Measurements from ENCODE around the gene PIK3C2B. TPM values are rescaled to one million over a fixed set of nuclear protein-coding genes. Genes with fewer than 3 reads are reported as not detected.
"Not testable (repeated sequence)": the region's sequence is repeated elsewhere in the genome, so short reads cannot be mapped to it uniquely, and the experiment has no call there.

The PIK3C2B gene
- total RNA-seq, 1 experiment from 2014 or later, result 19.1 TPM

DNA sequence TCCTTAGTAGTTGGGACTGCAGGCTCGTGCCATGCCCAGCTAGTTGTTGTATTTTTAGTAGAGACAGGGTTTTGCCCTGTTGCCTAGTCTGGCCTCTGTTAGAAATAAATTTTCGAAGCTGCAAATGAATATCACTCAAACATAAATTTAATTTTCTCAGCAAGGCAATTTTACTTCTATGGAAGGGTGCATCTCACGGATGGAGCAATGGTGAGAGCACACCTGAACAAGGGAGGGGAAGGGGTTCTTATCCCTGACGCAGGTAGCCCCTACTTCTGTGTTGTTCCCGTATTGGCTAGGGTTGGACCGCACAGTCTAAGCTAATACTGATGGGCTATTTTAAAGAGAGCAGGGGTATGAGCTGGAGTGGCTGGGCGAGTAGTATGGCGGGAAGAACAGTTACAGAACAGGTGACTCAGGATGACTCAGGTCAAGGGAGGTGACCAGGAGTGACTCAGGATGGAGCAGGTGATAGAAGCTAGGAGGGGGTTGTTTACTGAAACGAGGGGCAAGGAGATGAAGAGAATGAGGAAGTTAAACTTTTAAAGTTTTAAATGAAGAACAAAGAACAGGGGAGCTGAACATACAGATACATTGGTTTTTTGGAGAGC, 29.1 kb upstream of the PIK3C2B start:
- TF ChIP-seq SIN3A (IDR thresholded peaks at IDR 0.05; ENCODE audit: borderline replicate concordance, insufficient read depth, low read depth, low read length), result no peak
- no TSS peak for BruUV-seq (replicated peaks)
- POLR2A ChIA-PET, result no interaction called here
- intact Hi-C loops (cut with micrococcal nuclease; ENCODE audit: unreplicated experiment) (no loop called here), in situ Hi-C loops (cut with HindIII; ENCODE audit: low pct_unique_long_range_greater_than_20kb, low sequenced_read_pairs) (no loop called here)
- no peak overlapping the region for H3K27ac ChIP-seq (ENCODE audit: low read length)
- no peak for DNase-seq (ENCODE audit: low read depth, low spot score)
- CTCF ChIA-PET, result no interaction called here
- H3K4me1 ChIP-seq (ENCODE audit: control insufficient read depth, insufficient read depth, low read length), result 0 out of 2 replicates have a peak, but pooled peaks cover 2% of the 10 kb centered on the region
- H3K27me3 ChIP-seq (ENCODE audit: control insufficient read depth, insufficient read depth, low read length), result no peaks in the 10 kb centered on the region
- ATAC-seq, result peak; percentile 65; the same call in 1 of the 2 replicates
- no peak overlapping the region for H3K4me3 ChIP-seq (ENCODE audit: low read depth in 2 of 2, low read length in 2 of 2)
- H3K9me3 ChIP-seq (ENCODE audit: control insufficient read depth, insufficient read depth, low read depth, low read length), result peaks cover 3% of the 10 kb centered on the region; the same call in 1 of the 2 replicates
- peaks cover 8% of the 10 kb centered on the region for H3K36me3 ChIP-seq (ENCODE audit: control insufficient read depth, insufficient read depth, low read length)

- ATAC-seq; H3K4me1 ChIP-seq (ENCODE audit: control insufficient read depth, insufficient read depth, low read length); H3K9me3 ChIP-seq (ENCODE audit: control insufficient read depth, insufficient read depth, low read depth, low read length); intact Hi-C loops (cut with micrococcal nuclease; ENCODE audit: unreplicated experiment); DNase-seq (ENCODE audit: low read depth, low spot score); H3K4me3 ChIP-seq (ENCODE audit: low read depth in 2 of 2, low read length in 2 of 2); POLR2A ChIA-PET; CTCF ChIA-PET; BruUV-seq (replicated peaks); H3K27me3 ChIP-seq (ENCODE audit: control insufficient read depth, insufficient read depth, low read length); H3K36me3 ChIP-seq (ENCODE audit: control insufficient read depth, insufficient read depth, low read length); in situ Hi-C loops (cut with HindIII; ENCODE audit: low pct_unique_long_range_greater_than_20kb, low sequenced_read_pairs); H3K27ac ChIP-seq (ENCODE audit: low read length): not testable (repeated sequence)
These were observed 27.4 kb upstream of the PIK3C2B start for GRCh38 chr1:204521941-204522521.

DNA sequence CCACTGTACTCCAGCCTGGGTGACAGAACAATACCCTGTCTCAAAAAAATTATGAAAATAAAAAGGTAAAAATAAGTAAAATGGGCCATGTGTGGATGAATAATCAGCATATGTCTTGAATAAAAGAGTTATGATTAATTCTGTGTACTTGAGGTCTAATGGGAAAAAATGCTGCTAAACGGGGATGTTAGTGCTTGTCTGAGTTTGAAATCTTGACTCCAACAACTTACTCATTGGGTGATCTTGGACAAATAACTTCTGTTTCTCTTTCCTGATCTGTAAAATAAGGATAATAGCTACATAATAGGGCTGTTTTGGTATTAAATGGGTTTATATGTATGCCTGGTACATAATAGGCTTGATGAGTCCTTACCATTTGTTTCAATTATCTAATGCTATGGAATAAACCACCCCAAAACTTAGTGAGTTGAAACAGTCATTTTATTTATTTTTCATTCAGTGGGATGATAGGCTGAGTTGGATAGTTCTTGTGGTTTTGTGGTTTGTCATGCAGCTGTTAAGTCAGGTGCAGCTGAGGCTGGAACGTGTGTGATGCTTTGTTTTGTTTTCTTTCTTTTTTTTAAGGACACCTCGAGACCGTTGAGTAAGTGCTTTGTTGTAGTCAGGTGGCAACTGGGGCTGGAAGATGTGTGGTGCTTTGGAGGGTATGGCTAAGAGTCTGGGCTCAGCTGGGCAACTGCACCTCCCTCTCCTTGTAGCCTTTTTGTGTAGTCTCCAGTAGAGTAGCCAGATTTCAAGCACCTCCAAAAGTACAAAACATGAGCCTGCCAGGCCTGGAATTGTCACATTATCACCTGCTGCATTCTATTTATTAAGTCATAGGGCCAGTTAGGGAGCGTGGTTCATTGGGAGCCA, 26.5 kb upstream of the PIK3C2B start:
- TF ChIP-seq REST (IDR thresholded peaks at IDR 0.05; ENCODE audit: insufficient read depth in 1 of 2, low read depth in 2 of 2, low read length in 1 of 2) (no peak), POLR2AphosphoS5 (IDR thresholded peaks at IDR 0.05; ENCODE audit: low read depth, low read length) (0 out of 2 replicates have a peak, but pooled peaks have one; percentile 23)
- Histone ChIP-seq H3K27me3 (ENCODE audit: control insufficient read depth, insufficient read depth, low read length) (no peaks in the 10 kb centered on the region), H3K36me3 (ENCODE audit: control insufficient read depth, insufficient read depth, low read length) (0 out of 2 replicates have a peak, but pooled peaks cover 3% of the 10 kb centered on the region), H3K4me1 (ENCODE audit: control insufficient read depth, insufficient read depth, low read length) (0 out of 2 replicates have a peak, but pooled peaks cover 2% of the 10 kb centered on the region), H3K27ac (ENCODE audit: low read length) (no peak overlapping the region), H3K4me3 (ENCODE audit: low read depth in 2 of 2, low read length in 2 of 2) (no peak overlapping the region), H3K9me3 (ENCODE audit: control insufficient read depth, insufficient read depth, low read depth, low read length) (peaks cover 3% of the 10 kb centered on the region; the same call in 1 of the 2 replicates)
- intact Hi-C loops (cut with micrococcal nuclease; ENCODE audit: unreplicated experiment) (no loop called here), in situ Hi-C loops (cut with HindIII; ENCODE audit: low pct_unique_long_range_greater_than_20kb, low sequenced_read_pairs) (no loop called here)
- CTCF ChIA-PET, result no interaction called here
- ATAC-seq (no peak), DNase-seq (ENCODE audit: low read depth, low spot score) (no peak)
- no TSS peak for BruUV-seq (replicated peaks)
- POLR2A ChIA-PET, result no interaction called here

DNA sequence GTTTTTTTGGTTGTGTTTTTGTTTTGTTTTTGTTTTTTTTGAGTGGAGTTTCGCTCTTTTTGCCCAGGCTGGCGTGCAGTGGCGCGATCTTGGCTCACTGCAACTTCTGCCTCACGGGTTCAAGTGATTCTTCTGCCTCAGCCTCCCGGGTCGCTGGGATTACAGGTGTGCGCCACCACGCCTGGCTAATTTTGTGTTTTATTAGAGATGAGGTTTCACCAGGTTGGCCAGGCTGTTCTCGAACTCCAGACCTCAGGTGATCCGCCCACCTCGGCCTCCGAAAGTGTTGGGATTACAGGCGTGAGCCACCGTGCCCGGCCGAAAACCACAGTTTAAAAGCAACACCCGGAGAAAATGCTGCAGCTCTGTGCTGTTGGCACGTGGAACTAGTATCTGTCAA, 22.8 kb upstream of the PIK3C2B start:
- H3K27me3 ChIP-seq (ENCODE audit: control insufficient read depth, insufficient read depth, low read length); BruUV-seq (replicated peaks); ATAC-seq; H3K4me1 ChIP-seq (ENCODE audit: control insufficient read depth, insufficient read depth, low read length); DNase-seq (ENCODE audit: low read depth, low spot score); H3K9me3 ChIP-seq (ENCODE audit: control insufficient read depth, insufficient read depth, low read depth, low read length); POLR2A ChIA-PET; in situ Hi-C loops (cut with HindIII; ENCODE audit: low pct_unique_long_range_greater_than_20kb, low sequenced_read_pairs); intact Hi-C loops (cut with micrococcal nuclease; ENCODE audit: unreplicated experiment); H3K36me3 ChIP-seq (ENCODE audit: control insufficient read depth, insufficient read depth, low read length): not testable (repeated sequence)
- Histone ChIP-seq H3K27ac (ENCODE audit: low read length) (peak overlapping the region; percentile 96), H3K4me3 (ENCODE audit: low read depth in 2 of 2, low read length in 2 of 2) (peak overlapping the region; percentile 72 to 88)
- CTCF ChIA-PET, result interaction anchor here (2.0 kb wide), 1 partner anchor 49 kb away, joined by 5 read pairs; no protein-coding TSS in a partner anchor
